ENCODE measurements around the gene ASB2. TPM values are rescaled to one million over a fixed set of nuclear protein-coding genes. Genes with fewer than 3 reads are reported as not detected.

Gene ASB2
- total and polyA plus RNA-seq, 2 of the 13 experiments (the other 11 are each of a cell fraction or from before 2014, with no cell fraction given) = 0.82 to 4.1 TPM

DNA sequence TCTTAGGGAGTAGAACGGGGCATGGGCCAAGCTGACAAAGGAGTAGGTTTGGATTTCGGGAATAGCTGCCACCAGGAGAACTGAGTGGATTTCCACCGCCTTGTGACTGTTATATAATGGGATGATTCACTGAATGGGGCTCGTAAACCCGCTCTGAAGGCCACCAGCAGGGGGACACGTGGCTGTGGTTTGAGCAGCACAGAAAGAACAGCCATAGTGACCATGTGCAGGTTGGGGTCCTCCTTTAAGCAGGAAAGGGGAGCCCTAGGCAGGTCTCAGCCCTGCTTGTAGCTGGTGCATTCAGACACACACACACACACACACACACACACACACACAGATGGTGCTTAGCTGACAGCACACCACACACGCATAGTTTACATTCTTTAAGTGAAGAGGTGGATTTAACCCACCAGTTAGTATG lies 8.6 kb upstream of the ASB2 start (continued):
- TF ChIP-seq, protein P1, sequence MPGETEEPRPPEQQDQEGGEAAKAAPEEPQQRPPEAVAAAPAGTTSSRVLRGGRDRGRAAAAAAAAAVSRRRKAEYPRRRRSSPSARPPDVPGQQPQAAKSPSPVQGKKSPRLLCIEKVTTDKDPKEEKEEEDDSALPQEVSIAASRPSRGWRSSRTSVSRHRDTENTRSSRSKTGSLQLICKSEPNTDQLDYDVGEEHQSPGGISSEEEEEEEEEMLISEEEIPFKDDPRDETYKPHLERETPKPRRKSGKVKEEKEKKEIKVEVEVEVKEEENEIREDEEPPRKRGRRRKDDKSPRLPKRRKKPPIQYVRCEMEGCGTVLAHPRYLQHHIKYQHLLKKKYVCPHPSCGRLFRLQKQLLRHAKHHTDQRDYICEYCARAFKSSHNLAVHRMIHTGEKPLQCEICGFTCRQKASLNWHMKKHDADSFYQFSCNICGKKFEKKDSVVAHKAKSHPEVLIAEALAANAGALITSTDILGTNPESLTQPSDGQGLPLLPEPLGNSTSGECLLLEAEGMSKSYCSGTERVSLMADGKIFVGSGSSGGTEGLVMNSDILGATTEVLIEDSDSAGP (CRISPR knock-in tag; IDR thresholded peaks at IDR 0.05; ENCODE audit: borderline replicate concordance) = peak; percentile 46; the same call in 1 of the 2 replicates
- TF ChIP-seq ZNF446 (CRISPR knock-in tag; IDR thresholded peaks at IDR 0.05) = no peak
- TF ChIP-seq, protein P2, sequence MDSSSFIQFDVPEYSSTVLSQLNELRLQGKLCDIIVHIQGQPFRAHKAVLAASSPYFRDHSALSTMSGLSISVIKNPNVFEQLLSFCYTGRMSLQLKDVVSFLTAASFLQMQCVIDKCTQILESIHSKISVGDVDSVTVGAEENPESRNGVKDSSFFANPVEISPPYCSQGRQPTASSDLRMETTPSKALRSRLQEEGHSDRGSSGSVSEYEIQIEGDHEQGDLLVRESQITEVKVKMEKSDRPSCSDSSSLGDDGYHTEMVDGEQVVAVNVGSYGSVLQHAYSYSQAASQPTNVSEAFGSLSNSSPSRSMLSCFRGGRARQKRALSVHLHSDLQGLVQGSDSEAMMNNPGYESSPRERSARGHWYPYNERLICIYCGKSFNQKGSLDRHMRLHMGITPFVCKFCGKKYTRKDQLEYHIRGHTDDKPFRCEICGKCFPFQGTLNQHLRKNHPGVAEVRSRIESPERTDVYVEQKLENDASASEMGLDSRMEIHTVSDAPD (CRISPR knock-in tag; IDR thresholded peaks at IDR 0.05) = no peak
- TF ChIP-seq ATF3 (CRISPR knock-in tag; IDR thresholded peaks at IDR 0.05) = peak; percentile 60; the same call in 1 of the 2 replicates
- TF ChIP-seq, protein P3, sequence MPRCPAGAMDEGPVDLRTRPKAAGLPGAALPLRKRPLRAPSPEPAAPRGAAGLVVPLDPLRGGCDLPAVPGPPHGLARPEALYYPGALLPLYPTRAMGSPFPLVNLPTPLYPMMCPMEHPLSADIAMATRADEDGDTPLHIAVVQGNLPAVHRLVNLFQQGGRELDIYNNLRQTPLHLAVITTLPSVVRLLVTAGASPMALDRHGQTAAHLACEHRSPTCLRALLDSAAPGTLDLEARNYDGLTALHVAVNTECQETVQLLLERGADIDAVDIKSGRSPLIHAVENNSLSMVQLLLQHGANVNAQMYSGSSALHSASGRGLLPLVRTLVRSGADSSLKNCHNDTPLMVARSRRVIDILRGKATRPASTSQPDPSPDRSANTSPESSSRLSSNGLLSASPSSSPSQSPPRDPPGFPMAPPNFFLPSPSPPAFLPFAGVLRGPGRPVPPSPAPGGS (CRISPR knock-in tag; IDR thresholded peaks at IDR 0.05) = peak; percentile 86
- TF ChIP-seq PAX8 (CRISPR knock-in tag; IDR thresholded peaks at IDR 0.05; ENCODE audit: borderline replicate concordance) = no peak
- TF ChIP-seq ZMAT5 (CRISPR knock-in tag; IDR thresholded peaks at IDR 0.05; ENCODE audit: borderline replicate concordance, low read depth) = no peak
- TF ChIP-seq, protein P4, sequence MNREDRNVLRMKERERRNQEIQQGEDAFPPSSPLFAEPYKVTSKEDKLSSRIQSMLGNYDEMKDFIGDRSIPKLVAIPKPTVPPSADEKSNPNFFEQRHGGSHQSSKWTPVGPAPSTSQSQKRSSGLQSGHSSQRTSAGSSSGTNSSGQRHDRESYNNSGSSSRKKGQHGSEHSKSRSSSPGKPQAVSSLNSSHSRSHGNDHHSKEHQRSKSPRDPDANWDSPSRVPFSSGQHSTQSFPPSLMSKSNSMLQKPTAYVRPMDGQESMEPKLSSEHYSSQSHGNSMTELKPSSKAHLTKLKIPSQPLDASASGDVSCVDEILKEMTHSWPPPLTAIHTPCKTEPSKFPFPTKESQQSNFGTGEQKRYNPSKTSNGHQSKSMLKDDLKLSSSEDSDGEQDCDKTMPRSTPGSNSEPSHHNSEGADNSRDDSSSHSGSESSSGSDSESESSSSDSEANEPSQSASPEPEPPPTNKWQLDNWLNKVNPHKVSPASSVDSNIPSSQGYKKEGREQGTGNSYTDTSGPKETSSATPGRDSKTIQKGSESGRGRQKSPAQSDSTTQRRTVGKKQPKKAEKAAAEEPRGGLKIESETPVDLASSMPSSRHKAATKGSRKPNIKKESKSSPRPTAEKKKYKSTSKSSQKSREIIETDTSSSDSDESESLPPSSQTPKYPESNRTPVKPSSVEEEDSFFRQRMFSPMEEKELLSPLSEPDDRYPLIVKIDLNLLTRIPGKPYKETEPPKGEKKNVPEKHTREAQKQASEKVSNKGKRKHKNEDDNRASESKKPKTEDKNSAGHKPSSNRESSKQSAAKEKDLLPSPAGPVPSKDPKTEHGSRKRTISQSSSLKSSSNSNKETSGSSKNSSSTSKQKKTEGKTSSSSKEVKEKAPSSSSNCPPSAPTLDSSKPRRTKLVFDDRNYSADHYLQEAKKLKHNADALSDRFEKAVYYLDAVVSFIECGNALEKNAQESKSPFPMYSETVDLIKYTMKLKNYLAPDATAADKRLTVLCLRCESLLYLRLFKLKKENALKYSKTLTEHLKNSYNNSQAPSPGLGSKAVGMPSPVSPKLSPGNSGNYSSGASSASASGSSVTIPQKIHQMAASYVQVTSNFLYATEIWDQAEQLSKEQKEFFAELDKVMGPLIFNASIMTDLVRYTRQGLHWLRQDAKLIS (CRISPR knock-in tag; IDR thresholded peaks at IDR 0.05) = no peak
- no peak for TF ChIP-seq RFXANK (CRISPR knock-in tag; IDR thresholded peaks at IDR 0.05)
- TF ChIP-seq ZNF101 (CRISPR knock-in tag; IDR thresholded peaks at IDR 0.05; ENCODE audit: borderline replicate concordance, low read depth) = no peak
- TF ChIP-seq CCDC6 (CRISPR knock-in tag; IDR thresholded peaks at IDR 0.05) = no peak
- peak; percentile 28; the same call in 1 of the 2 replicates for TF ChIP-seq ZNF788 (CRISPR knock-in tag; IDR thresholded peaks at IDR 0.05; ENCODE audit: borderline replicate concordance)
- 0 out of 2 replicates have a peak, but pooled peaks have one; percentile 30 for TF ChIP-seq MXD3 (CRISPR knock-in tag; IDR thresholded peaks at IDR 0.05)
- TF ChIP-seq, protein P5, sequence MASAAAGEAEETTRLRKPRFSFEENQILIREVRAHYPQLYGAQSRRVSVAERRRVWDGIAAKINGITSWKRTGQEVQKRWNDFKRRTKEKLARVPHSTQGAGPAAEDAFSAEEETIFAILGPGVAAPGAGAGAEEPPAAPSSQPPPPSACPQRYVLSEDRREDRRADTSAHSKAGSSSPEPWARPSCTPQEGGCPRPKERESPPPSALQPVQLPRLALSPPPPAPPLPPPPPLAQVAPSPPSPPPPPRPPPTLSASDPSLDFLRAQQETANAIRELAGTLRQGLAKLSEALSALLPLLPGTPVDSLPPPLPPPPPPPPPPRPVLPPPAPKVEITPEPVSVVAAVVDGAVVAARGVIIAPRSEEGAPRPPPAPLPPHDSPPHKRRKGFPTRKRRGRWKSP (CRISPR knock-in tag; IDR thresholded peaks at IDR 0.05) = no peak
- no peak for TF ChIP-seq AHR (CRISPR knock-in tag; IDR thresholded peaks at IDR 0.05)
- no peak for TF ChIP-seq NONO (IDR thresholded peaks at IDR 0.05)
- TF ChIP-seq NONO (CRISPR knock-in tag; conservative IDR thresholded peaks at IDR 0.05) = no peak
- peak; percentile 37; the same call in 1 of the 2 replicates for TF ChIP-seq GZF1 (CRISPR knock-in tag; IDR thresholded peaks at IDR 0.05)
- no peak for TF ChIP-seq ATF1 (CRISPR knock-in tag; IDR thresholded peaks at IDR 0.05)
- 0 out of 2 replicates have a peak, but pooled peaks have one; percentile 50 for TF ChIP-seq ZNF136 (CRISPR knock-in tag; IDR thresholded peaks at IDR 0.05; ENCODE audit: low read depth)
